GM18499 (cell line): ENCODE data around the gene TMEM201.
"Not testable (repeated sequence)": the region's sequence is repeated elsewhere in the genome, so short reads cannot be mapped to it uniquely, and the experiment has no call there.

Experiments
- ATAC-seq: cut with Tn5 transposase; IDR thresholded peaks from one replicate; pipeline ENCODE4 v1.9.1; 2021; ENCODE audit warnings: moderate number of reproducible peaks; ENCODE audit not compliant: insufficient read depth, unreplicated experiment

Gene TMEM201

DNA sequence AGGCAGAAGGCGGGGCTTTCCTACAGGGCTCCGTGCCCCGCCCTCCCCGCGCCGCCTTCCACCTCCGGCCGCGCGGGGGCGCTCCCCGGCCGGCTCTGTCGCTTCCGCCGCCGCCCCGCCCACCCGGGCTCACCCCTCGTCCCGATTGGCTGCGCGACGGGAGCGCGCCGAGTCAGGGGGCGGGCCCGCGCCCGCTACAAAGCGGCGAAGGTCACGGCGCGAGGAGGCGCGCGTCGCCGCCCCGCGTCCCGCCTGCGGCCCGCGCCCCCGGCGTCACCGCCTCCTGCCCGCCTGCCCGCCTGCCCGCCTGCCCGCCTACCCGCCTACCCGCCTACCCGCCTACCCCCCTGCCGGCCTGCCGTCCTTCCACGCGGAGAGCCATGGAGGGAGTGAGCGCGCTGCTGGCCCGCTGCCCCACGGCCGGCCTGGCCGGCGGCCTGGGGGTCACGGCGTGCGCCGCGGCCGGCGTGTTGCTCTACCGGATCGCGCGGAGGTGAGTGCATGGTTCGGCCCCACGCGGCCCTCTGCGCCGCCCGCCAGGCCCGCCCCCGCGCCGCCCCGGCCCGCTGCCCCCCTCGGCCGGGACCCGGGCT is at the start of gene TMEM201:
Gene TMEM201 (plus strand): TSS at position 361 of the 593 bp plus-strand sequence. CDS start 20 bp downstream, at position 381.
- ATAC-seq = no peak

- peak; percentile 72 for ATAC-seq
Observed at GRCh38 chr1:9539165-9539828, 49.4 kb upstream of the TMEM201 start, which contains the start of gene SLC25A33. SLC25A33 (plus strand) TSS chr1:9539465; CDS start chr1:9539692, 227 bp downstream.

GRCh38 chr1:9539829-9540550 is 48.7 kb upstream of the TMEM201 start:
- peak; percentile 34 for ATAC-seq

- no peak for ATAC-seq
Observed at GRCh38 chr1:9542430-9542829, 46.3 kb upstream of the TMEM201 start.

DNA sequence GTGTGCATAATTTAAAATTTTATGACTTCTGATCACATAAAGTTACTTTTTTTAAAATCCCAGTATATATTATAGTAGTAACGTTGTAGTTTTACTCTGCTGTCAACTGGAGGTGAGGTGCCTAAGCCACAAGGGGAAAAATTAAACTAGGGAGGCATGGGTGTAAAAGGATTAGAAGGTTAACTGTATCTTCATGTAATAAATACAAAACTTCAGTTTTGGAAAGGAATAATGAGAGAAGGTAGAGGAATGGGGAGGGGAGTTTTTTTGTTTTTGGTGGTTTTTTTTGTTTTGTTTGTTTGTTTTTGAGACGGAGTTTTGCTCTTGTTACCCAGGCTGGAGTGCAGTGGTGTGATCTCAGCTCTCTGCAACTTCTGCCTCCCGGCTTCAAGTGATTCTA is 43.8 kb upstream of the TMEM201 start:
- ATAC-seq = no peak

- no peak for ATAC-seq
Observed at GRCh38 chr1:9549955-9550546, 38.7 kb upstream of the TMEM201 start.

- ATAC-seq = no peak
Observed at GRCh38 chr1:9551984-9552383, 36.7 kb upstream of the TMEM201 start.

DNA sequence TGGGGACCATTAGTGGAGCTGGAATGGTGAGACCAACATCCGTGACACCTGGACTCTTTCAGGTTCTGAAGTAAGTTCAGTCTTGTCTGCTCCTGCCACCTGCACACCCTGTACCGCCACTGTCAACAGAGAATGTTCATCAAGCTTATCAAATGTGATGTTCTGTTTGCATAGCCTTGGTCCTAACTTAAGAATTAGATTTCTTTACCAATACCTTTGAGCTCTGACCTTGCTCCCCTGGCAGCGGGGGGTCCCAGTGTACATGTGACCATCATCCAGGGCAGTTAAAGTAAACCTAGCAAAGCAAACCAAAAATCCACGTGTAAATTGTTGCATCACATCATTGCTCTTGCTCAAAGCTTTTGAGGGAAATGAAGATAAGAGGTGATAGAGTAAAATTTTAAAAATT is 35.0 kb upstream of the TMEM201 start:
- ATAC-seq = no peak

DNA sequence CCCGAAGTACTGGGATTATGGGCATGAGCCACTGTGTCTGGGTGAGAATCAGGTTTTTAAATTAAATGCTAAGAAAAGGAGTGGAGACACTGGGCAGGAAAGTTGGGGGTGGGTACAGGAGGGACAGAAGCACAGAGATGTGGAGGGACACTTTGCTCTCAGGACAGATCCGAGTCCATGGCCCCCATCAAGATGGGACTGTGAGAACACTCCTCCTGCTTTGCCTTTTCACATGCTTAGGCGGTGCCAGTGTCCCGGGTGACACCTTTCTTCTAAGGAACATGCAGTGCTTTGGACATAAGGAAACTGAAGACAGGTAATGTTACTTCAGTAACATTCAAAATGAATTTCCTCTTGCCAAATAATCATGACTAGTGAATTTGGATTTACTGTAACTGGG is 32.8 kb upstream of the TMEM201 start:
- ATAC-seq = no peak

DNA sequence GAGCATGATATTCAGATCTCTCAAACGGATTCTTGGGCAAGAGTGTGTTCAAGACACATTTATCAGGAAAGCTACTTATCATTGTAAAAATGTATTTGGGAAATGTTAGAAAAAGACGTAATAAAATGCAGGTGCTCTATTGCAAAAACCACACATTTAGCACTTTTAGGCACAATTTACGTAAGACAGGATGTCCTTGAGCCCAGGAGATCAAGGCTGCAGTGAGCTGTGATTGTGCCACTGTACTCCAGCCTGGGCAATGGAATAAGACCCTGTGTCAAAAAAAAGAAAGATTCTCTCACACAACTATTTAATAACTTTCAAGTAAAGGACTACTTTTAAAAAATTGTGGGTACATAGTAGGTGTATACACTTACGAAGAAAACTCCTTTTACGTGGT is 31.1 kb upstream of the TMEM201 start:
- ATAC-seq = no peak

DNA sequence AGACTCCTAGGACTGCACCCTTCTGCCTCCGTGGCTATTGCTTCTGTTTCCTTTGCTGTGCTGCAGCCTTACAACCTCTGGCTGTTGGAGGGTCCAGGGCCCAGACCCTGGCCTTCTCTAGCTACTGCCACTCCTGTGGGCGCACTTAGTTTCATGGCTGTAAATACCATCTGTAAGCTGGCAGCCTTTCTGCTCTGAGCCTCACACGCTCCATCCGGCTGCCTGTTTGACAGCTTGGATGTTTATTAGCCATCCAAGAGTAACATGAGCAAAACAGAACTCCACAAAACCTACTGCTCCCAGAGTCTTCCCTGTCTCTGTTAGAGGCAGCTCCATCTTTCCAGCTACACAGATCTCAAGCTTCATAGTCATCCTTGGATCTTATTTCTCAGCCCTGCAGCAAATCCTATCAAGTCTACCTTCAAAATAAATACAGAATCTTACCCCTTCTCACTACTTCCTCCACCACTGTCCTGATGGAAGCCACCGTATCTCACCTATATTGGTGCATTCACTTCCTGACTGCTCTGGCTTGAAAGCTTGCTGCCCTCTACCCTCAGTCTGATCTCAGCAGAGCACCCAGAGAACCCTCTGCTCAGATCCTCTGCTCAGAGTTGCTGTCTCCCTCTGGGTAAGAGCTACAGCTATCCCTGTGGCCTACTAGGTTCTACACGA is 30.3 kb upstream of the TMEM201 start:
- ATAC-seq = no peak

- no peak for ATAC-seq
Observed at GRCh38 chr1:9558946-9559545, 29.7 kb upstream of the TMEM201 start.

GRCh38 chr1:9559673-9560072 is 29.0 kb upstream of the TMEM201 start:
- ATAC-seq = no peak

- ATAC-seq = not testable (repeated sequence)
Observed at GRCh38 chr1:9560090-9560489, 28.6 kb upstream of the TMEM201 start.

- ATAC-seq = no peak
Observed at GRCh38 chr1:9561429-9561828, 27.3 kb upstream of the TMEM201 start.

- ATAC-seq = no peak
Observed at GRCh38 chr1:9569267-9569666, 19.4 kb upstream of the TMEM201 start.

DNA sequence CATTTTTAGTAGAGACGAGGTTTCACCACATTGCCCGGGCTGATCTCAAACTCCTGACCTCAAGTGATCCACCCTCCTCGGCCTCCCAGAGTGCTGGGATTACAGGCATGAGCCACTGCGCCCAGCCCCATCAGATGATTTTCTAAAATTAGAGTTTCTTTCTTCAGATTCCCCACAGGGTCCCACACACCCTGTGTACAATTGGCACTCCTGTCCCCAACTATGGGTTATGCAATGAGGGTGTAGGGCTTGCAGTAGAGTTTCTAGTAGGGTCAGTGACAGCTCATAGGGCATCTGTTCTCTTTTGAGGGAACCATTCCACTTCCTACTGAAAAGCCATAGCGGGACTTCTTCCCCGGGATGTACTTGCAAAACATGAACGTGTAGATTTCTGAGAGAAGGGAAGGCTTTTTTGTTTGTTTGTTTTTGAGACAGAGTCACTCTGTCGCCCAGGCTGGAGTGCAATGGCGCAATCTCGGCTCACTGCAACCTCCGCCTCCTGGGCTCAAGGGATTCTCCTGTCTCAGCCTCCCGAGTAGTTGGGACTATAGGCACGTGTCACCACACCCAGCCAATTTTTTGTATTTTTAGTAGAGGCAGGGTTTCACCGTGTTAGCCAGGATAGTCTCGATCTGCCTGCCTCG is 17.7 kb upstream of the TMEM201 start:
- not testable (repeated sequence) for ATAC-seq

GRCh38 chr1:9573723-9574122 is 15.0 kb upstream of the TMEM201 start:
- ATAC-seq = no peak

GRCh38 chr1:9575486-9575885 is 13.2 kb upstream of the TMEM201 start:
- no peak for ATAC-seq

- no peak for ATAC-seq
Observed at GRCh38 chr1:9576903-9577302, 11.8 kb upstream of the TMEM201 start.
